ENCODE results near the gene PLD2. TPM values are rescaled to one million over a fixed set of nuclear protein-coding genes. Genes with fewer than 3 reads are reported as not detected.

Gene PLD2, protein sequence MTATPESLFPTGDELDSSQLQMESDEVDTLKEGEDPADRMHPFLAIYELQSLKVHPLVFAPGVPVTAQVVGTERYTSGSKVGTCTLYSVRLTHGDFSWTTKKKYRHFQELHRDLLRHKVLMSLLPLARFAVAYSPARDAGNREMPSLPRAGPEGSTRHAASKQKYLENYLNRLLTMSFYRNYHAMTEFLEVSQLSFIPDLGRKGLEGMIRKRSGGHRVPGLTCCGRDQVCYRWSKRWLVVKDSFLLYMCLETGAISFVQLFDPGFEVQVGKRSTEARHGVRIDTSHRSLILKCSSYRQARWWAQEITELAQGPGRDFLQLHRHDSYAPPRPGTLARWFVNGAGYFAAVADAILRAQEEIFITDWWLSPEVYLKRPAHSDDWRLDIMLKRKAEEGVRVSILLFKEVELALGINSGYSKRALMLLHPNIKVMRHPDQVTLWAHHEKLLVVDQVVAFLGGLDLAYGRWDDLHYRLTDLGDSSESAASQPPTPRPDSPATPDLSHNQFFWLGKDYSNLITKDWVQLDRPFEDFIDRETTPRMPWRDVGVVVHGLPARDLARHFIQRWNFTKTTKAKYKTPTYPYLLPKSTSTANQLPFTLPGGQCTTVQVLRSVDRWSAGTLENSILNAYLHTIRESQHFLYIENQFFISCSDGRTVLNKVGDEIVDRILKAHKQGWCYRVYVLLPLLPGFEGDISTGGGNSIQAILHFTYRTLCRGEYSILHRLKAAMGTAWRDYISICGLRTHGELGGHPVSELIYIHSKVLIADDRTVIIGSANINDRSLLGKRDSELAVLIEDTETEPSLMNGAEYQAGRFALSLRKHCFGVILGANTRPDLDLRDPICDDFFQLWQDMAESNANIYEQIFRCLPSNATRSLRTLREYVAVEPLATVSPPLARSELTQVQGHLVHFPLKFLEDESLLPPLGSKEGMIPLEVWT
- 10 to 100 TPM; 10.1 to 12.0 TPM for total RNA-seq
- 1.9 TPM for polyA plus RNA-seq

DNA sequence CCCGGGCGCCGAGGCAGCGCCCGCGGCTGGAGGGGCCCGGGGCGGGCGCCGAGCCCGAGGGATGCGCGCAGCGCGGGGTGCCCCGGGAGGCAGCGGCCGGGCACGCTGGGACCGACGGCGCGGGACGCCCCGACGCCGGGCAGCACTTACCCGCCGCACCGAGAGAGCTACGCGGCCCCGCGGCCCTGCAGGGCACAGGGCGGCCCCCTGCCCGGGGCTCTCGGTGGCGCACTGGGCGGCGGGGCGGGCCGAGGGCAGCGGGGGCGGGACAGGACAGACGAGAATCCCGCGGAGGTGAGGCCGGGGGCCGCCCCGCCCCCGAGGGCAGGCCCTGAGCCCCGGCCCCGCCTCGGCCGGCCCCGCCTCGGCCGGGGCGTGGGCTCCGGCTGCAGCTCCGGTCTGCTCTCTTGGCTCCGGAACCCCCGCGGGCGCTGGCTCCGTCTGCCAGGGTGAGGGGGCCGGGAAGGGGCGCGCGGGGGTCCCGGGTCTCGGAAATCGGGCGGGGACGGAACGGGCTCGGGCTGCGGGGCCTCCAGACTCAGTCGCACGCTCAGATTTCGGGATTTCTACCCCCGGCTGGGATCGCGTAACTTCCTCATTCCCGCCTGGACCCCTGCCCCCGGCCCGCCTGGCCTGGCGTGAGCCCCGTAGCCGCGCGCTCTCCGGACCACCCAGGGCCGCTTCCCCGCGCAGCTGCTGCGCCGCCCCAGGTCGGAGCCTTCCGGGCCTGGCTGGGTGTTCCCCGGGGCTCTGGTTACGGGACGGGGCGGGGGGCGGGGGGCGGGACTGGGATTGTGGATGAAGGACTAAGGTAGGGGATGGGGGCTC, at the start of gene PLD2:
PLD2 (plus strand) TSS at position 376 of the 828 bp plus-strand sequence. CDS start 621 bp downstream, outside the sequence.
- Mint-ChIP-seq H3K4me3 (peak within 1 kb of the TSS; percentile 79 to 87 (median 82)), H3K27ac (peak within 1 kb of the TSS in 6 of 8 donors; percentile 36 to 97 (median 70)), H3K36me3 (peaks cover 0 to 16% (median 4%) of the 10 kb centered on the region in 3 donors), H3K27me3 (peaks cover 0 to 1% of the 10 kb centered on the region in 2 donors), H3K4me1 (peaks cover 6 to 18% (median 12%) of the 10 kb centered on the region in 3 donors), H3K9me3 (no peaks in the 10 kb centered on the region)
- Histone ChIP-seq H3K9me3 (ENCODE audit: low read length) (no peaks in the 10 kb centered on the region), H3K4me3 (ENCODE audit: low read length) (peak within 1 kb of the TSS; percentile 51), H3K27me3 (ENCODE audit: insufficient read depth, low read length, poor library complexity, severe bottlenecking) (no peaks in the 10 kb centered on the region), H3K27ac (ENCODE audit: low read depth, low read length) (peak within 1 kb of the TSS; percentile 31), H3K36me3 (ENCODE audit: insufficient read depth, low read length) (no peaks in the 10 kb centered on the region), H3K4me1 (ENCODE audit: insufficient read depth, low read length) (peaks cover 11% of the 10 kb centered on the region)
- DNase-seq, result peak; percentile 82 to 89 (median 87)
- ChIA-PET CTCF (interaction anchor here (1.0 to 3.1 kb wide), 4 partner anchors 11 to 97 kb away, joined by 3 to 15 read pairs (median 3); partner anchors contain the start of genes ARRB2, MINK1 and PSMB6), POLR2A (interaction anchor here (0.8 to 1.8 kb wide), 6 partner anchors 11 to 663 kb away, joined by 3 to 9 read pairs (median 4); partner anchors contain the start of genes ARRB2, PELP1 and PSMB6)

DNA sequence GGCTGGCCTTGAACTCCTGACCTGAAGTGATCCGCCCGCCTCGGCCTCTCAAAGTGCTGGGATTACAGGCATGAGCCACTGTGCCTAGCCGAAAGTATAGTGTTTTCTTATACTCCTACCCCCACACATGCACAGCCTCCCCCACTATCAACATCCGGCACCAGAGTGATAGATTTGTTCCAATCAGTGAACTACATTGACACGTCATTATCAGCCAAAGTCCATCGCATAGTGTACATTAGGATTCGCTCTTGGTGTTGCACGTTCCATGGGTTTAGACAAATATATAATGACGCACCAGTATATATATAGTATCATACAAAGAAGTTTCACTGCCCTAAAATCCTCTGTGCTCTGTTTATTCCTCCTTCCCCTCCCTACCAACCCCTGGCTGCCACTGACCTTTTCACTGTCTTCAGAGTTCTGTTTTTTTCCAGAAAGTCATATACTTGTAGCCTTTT, 47.1 kb upstream of the PLD2 start:
- no peaks in the 10 kb centered on the region for H3K36me3 Mint-ChIP-seq
- no peak overlapping the region for H3K4me3 Mint-ChIP-seq
- no peaks in the 10 kb centered on the region for H3K4me1 Mint-ChIP-seq
- no peak overlapping the region for H3K27ac Mint-ChIP-seq
- H3K9me3 ChIP-seq (ENCODE audit: low read length), result no peaks in the 10 kb centered on the region
- POLR2A ChIA-PET, result no interaction called here
- peaks cover 10 to 28% of the 10 kb centered on the region in 2 donors for H3K27me3 Mint-ChIP-seq
- H3K27me3 ChIP-seq (ENCODE audit: insufficient read depth, low read length, poor library complexity, severe bottlenecking), result no peaks in the 10 kb centered on the region
- no peak for DNase-seq
- no peaks in the 10 kb centered on the region for H3K36me3 ChIP-seq (ENCODE audit: insufficient read depth, low read length)
- H3K4me3 ChIP-seq (ENCODE audit: low read length), result no peak overlapping the region
- H3K27ac ChIP-seq (ENCODE audit: low read depth, low read length), result no peak overlapping the region
- H3K9me3 Mint-ChIP-seq, result no peaks in the 10 kb centered on the region
- H3K4me1 ChIP-seq (ENCODE audit: insufficient read depth, low read length), result no peaks in the 10 kb centered on the region
- CTCF ChIA-PET, result no interaction called here

DNA sequence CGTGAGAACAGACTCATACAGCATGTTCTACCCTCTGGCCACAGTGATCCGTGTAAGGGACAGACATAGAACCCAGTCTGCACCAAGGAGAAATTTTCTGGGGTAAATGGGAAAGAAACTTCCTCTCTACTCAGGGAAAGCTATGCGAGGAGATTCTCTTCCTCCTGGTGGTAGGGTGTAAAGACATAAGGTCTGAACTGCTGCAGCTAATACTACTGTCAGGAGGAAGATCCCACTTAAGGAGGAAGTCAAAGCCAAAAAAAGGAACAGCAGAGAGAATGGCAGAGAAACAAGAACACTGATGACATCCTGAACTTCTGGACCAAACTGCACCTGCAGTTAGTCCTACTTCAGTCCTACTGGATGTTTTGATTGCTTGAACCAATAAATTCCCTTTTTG, 42.4 kb upstream of the PLD2 start:
- Histone ChIP-seq H3K4me3 (ENCODE audit: low read length) (no peak overlapping the region), H3K36me3 (ENCODE audit: insufficient read depth, low read length) (no peaks in the 10 kb centered on the region), H3K4me1 (ENCODE audit: insufficient read depth, low read length) (no peaks in the 10 kb centered on the region), H3K27me3 (ENCODE audit: insufficient read depth, low read length, poor library complexity, severe bottlenecking) (no peaks in the 10 kb centered on the region), H3K27ac (ENCODE audit: low read depth, low read length) (no peak overlapping the region), H3K9me3 (ENCODE audit: low read length) (no peaks in the 10 kb centered on the region)
- no peak for DNase-seq
- Mint-ChIP-seq H3K4me3 (no peak overlapping the region), H3K27ac (no peak overlapping the region), H3K36me3 (no peaks in the 10 kb centered on the region), H3K4me1 (no peaks in the 10 kb centered on the region), H3K27me3 (peaks cover 6 to 20% of the 10 kb centered on the region in 2 donors), H3K9me3 (no peaks in the 10 kb centered on the region)
- CTCF ChIA-PET, result no interaction called here
- POLR2A ChIA-PET, result no interaction called here

DNA sequence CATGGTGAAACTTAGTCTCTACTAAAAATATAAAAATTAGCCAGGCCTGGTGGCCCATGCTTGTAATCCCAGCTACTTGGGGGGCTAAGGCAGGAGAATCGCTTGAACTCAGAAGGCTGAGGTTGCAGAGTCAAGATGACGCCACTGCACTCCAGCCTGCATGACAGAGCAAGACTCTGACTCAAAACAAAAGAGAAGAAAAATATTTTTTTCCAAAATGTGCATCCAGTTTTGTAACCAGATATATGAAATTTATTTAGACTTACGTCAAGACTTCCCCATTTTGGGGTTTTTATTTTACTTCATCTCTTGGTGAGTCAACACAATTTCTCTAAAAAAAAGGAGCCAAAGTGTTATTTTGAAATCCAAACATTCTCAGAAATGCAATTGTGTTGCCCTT, 40.8 kb upstream of the PLD2 start:
- H3K27ac ChIP-seq (ENCODE audit: low read depth, low read length), result no peak overlapping the region
- no peaks in the 10 kb centered on the region for H3K9me3 ChIP-seq (ENCODE audit: low read length)
- ChIA-PET CTCF (no interaction called here), POLR2A (no interaction called here)
- Mint-ChIP-seq H3K4me1 (no peaks in the 10 kb centered on the region), H3K27me3 (peaks cover 2 to 15% of the 10 kb centered on the region in 2 donors), H3K36me3 (no peaks in the 10 kb centered on the region), H3K4me3 (no peak overlapping the region), H3K27ac (no peak overlapping the region), H3K9me3 (no peaks in the 10 kb centered on the region)
- no peaks in the 10 kb centered on the region for H3K4me1 ChIP-seq (ENCODE audit: insufficient read depth, low read length)
- H3K4me3 ChIP-seq (ENCODE audit: low read length), result no peak overlapping the region
- no peak for DNase-seq
- H3K27me3 ChIP-seq (ENCODE audit: insufficient read depth, low read length, poor library complexity, severe bottlenecking), result no peaks in the 10 kb centered on the region
- no peaks in the 10 kb centered on the region for H3K36me3 ChIP-seq (ENCODE audit: insufficient read depth, low read length)

DNA sequence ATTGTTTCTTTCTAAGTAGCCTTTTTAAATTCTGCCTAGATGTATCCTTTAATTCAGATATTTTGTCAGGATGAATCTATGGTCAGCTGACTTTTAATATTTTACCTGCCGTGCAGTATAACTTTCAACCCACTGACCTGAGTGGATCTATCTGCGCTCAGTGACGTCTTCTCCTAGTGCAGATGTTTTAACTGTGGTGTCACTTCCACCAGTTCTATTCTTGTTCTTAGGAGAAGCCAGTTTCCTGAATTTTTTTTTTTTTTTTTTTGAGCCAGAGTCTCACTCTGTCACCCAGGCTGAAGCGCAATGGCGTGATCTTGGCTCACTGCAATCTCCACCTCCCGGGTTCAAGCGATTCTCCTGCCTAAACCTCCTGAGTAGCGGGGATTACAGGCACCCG, 40.2 kb upstream of the PLD2 start:
- H3K4me1 ChIP-seq (ENCODE audit: insufficient read depth, low read length), result no peaks in the 10 kb centered on the region

DNA sequence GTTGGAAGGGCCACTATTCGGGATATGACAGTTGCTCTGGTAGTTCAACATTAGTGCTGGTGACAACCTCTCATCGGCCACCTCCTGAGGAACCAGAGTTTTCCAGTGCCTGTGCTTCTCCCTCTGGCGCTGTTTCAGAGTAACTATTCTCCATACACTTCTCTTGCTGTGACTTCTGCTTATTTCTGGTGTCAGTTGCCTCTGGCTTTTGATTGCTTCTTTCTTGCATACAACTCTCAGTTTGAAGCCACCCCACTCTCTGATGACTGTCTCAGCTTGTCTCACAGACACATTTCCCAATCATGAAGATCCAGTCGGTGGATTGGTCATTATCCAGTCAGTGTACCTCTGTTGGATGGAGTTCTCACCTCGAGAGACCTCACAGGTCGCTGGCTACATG, 38.7 kb upstream of the PLD2 start:
- POLR2A ChIA-PET, result no interaction called here
- Mint-ChIP-seq H3K27ac (peak overlapping the region in 2 of 8 donors; percentile 38 to 79), H3K27me3 (peaks cover 2 to 17% of the 10 kb centered on the region in 2 donors), H3K4me1 (peaks cover 4 to 7% (median 7%) of the 10 kb centered on the region in 3 donors), H3K36me3 (no peaks in the 10 kb centered on the region), H3K4me3 (no peak overlapping the region), H3K9me3 (no peaks in the 10 kb centered on the region)
- no peak for DNase-seq
- Histone ChIP-seq H3K9me3 (ENCODE audit: low read length) (no peaks in the 10 kb centered on the region), H3K27me3 (ENCODE audit: insufficient read depth, low read length, poor library complexity, severe bottlenecking) (no peaks in the 10 kb centered on the region), H3K4me3 (ENCODE audit: low read length) (no peak overlapping the region), H3K4me1 (ENCODE audit: insufficient read depth, low read length) (no peaks in the 10 kb centered on the region), H3K36me3 (ENCODE audit: insufficient read depth, low read length) (no peaks in the 10 kb centered on the region), H3K27ac (ENCODE audit: low read depth, low read length) (no peak overlapping the region)
- CTCF ChIA-PET, result no interaction called here

More for the DNA sequence above, 40.2 kb upstream of the PLD2 start:
- Mint-ChIP-seq H3K4me3 (no peak overlapping the region), H3K4me1 (peaks cover 1 to 5% (median 4%) of the 10 kb centered on the region in 3 donors), H3K9me3 (no peaks in the 10 kb centered on the region), H3K36me3 (no peaks in the 10 kb centered on the region), H3K27ac (no peak overlapping the region), H3K27me3 (peaks cover 2 to 18% of the 10 kb centered on the region in 2 donors)
- POLR2A ChIA-PET, result no interaction called here
- Histone ChIP-seq H3K27ac (ENCODE audit: low read depth, low read length) (no peak overlapping the region), H3K27me3 (ENCODE audit: insufficient read depth, low read length, poor library complexity, severe bottlenecking) (no peaks in the 10 kb centered on the region), H3K4me3 (ENCODE audit: low read length) (no peak overlapping the region), H3K36me3 (ENCODE audit: insufficient read depth, low read length) (no peaks in the 10 kb centered on the region), H3K9me3 (ENCODE audit: low read length) (no peaks in the 10 kb centered on the region)
- no peak for DNase-seq
- CTCF ChIA-PET, result no interaction called here

DNA sequence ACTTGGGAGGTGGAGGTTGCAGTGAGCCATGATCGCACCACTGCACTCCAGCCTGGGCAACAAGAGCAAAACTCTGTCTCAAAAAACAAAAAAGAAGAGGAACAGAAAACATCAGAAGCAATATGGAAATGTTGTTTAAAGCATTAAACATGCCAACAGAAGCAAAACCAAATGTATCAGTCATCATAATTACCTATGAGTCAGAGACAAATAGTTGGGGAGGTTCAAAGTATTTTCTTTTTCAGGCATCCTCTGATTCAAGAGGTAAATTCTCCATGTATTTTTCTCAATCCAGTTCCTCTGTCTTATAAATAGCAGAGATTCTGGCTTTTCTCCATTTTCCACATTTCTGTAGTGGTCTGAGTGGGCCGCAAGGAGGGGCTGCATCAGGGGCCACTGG, 37.3 kb upstream of the PLD2 start:
- Mint-ChIP-seq H3K36me3 (no peaks in the 10 kb centered on the region), H3K4me3 (no peak overlapping the region), H3K27me3 (peaks cover 2 to 23% of the 10 kb centered on the region in 2 donors), H3K9me3 (no peaks in the 10 kb centered on the region), H3K27ac (no peak overlapping the region), H3K4me1 (peaks cover 4 to 7% (median 7%) of the 10 kb centered on the region in 3 donors)
- ChIA-PET CTCF (interaction anchor here (0.7 kb wide), 1 partner anchor 1842 kb away, joined by 3 read pairs; no protein-coding TSS in a partner anchor), POLR2A (no interaction called here)
- Histone ChIP-seq H3K4me3 (ENCODE audit: low read length) (no peak overlapping the region), H3K36me3 (ENCODE audit: insufficient read depth, low read length) (no peaks in the 10 kb centered on the region), H3K27me3 (ENCODE audit: insufficient read depth, low read length, poor library complexity, severe bottlenecking) (no peaks in the 10 kb centered on the region), H3K4me1 (ENCODE audit: insufficient read depth, low read length) (no peaks in the 10 kb centered on the region), H3K9me3 (ENCODE audit: low read length) (no peaks in the 10 kb centered on the region), H3K27ac (ENCODE audit: low read depth, low read length) (no peak overlapping the region)
- DNase-seq, result no peak

All from CD8-positive, alpha-beta memory T cell (primary cell).